Ectodermal cell (in vitro differentiated cells): ENCODE results near the gene CAB39.

ENCODE experiments used
- H3K27ac ChIP-seq: 2 replicates; pipeline ENCODE4 v1.7.0; 2013; ENCODE audit warnings: mild to moderate bottlenecking, low read depth, low read length; ENCODE audit not compliant: insufficient read depth, poor library complexity, severe bottlenecking
- H3K27me3 ChIP-seq: 2 replicates; pipeline ENCODE4 v1.7.0; 2013; ENCODE audit warnings: mild to moderate bottlenecking, low read length; ENCODE audit not compliant: insufficient read depth, control insufficient read depth, poor library complexity, severe bottlenecking
- H3K36me3 ChIP-seq: one replicate; pipeline ENCODE4 v1.7.0; 2013; ENCODE audit warnings: low read length; ENCODE audit not compliant: control insufficient read depth, insufficient read depth
- H3K4me1 ChIP-seq: one replicate; pipeline ENCODE4 v1.7.0; 2013; ENCODE audit warnings: low read length; ENCODE audit not compliant: control insufficient read depth, insufficient read depth
- H3K4me3 ChIP-seq: 2 replicates; pipeline ENCODE4 v1.7.0; 2013; ENCODE audit warnings: low read depth, low read length, control low read depth; ENCODE audit not compliant: insufficient read depth
- H3K9me3 ChIP-seq: 2 replicates; pipeline ENCODE4 v1.7.0; 2013; ENCODE audit warnings: mild to moderate bottlenecking, low read length, moderate library complexity; ENCODE audit not compliant: control insufficient read depth
- WGBS, 2 experiments: methylation state at CpG; one replicate each; pipeline ENCODE4 v1.1.7; 2013; ENCODE audit warnings: missing lambda C conversion rate in 2 of 2; 5-methylcytosine and 5-hydroxymethylcytosine counted together

Gene CAB39

DNA sequence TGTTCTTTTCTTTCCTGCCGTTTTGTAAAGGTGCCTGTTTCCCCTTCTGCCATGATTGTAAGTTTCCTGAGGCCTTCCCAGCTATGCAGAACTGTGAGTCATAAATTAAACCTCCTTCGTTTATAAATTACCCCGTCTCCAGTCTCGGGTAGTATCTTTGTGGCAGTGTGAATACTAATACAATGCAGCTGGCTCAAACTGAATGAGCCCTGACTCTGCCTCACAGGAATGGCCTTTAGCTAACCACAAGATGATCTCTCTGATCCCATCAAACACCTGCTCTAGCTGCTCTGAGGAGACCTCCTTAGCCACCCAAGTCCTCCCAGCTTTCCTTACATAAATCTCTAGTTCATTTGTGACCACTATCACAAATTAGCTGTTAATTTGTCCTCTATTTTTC lies 41.5 kb upstream of the CAB39 start:
- Histone ChIP-seq H3K27ac (no peak overlapping the region), H3K9me3 (no peaks in the 10 kb centered on the region), H3K4me1 (peaks cover 17% of the 10 kb centered on the region), H3K36me3 (no peaks in the 10 kb centered on the region), H3K4me3 (no peak overlapping the region), H3K27me3 (no peaks in the 10 kb centered on the region)
- WGBS, 2 experiments, result 77% methylated on average over 4 of the region's 4 CpGs

DNA sequence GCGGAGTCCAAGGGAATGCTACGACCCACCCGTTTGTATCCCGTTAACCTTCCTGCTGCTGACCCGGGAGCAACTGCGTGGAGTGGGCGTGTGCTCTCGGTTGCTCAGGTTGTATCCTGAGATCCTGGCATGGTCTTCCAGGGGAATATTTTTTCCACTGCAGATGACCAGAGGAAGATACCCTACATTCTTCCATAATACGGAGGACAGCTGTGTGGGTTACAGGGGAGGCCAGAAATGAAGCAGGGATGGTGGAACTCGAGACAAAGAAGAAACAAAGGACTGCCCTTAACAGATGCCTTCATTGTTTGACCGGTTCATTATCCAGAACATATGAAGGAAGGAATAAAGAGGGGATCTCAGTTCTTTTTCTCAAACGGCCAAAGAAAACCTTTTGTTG lies 39.8 kb upstream of the CAB39 start:
- no peaks in the 10 kb centered on the region for H3K27me3 ChIP-seq
- WGBS, 2 experiments, result 95 to 96% methylated on average over 12 of the region's 12 CpGs
- no peak overlapping the region for H3K27ac ChIP-seq
- peaks cover 17% of the 10 kb centered on the region for H3K4me1 ChIP-seq
- H3K36me3 ChIP-seq, result no peaks in the 10 kb centered on the region
- H3K4me3 ChIP-seq, result no peak overlapping the region
- no peaks in the 10 kb centered on the region for H3K9me3 ChIP-seq

DNA sequence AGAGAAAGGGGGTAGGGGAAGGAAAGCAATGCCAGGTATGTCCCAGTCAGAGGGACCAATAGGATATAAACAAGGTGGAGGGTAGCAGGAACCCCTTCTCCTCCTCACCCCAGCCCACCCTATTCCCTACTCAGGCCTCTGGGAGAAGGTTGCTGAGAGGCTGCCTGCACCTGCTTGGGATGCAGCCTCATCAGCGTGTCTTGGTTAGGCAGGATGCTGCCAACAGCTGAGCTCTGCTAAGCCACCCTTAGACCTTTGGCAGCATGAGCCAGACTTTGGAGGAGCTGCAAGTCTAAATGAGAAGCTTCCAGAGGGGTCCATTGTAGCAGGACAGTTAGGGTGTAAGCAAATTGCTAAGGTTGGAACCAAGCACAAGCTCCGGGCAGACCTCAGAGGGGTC lies 38.2 kb upstream of the CAB39 start:
- Histone ChIP-seq H3K9me3 (no peaks in the 10 kb centered on the region), H3K4me1 (peaks cover 4% of the 10 kb centered on the region), H3K27me3 (no peaks in the 10 kb centered on the region), H3K36me3 (no peaks in the 10 kb centered on the region), H3K27ac (no peak overlapping the region), H3K4me3 (no peak overlapping the region)
- 96% methylated on average over 2 of the region's 2 CpGs for WGBS, 2 experiments

DNA sequence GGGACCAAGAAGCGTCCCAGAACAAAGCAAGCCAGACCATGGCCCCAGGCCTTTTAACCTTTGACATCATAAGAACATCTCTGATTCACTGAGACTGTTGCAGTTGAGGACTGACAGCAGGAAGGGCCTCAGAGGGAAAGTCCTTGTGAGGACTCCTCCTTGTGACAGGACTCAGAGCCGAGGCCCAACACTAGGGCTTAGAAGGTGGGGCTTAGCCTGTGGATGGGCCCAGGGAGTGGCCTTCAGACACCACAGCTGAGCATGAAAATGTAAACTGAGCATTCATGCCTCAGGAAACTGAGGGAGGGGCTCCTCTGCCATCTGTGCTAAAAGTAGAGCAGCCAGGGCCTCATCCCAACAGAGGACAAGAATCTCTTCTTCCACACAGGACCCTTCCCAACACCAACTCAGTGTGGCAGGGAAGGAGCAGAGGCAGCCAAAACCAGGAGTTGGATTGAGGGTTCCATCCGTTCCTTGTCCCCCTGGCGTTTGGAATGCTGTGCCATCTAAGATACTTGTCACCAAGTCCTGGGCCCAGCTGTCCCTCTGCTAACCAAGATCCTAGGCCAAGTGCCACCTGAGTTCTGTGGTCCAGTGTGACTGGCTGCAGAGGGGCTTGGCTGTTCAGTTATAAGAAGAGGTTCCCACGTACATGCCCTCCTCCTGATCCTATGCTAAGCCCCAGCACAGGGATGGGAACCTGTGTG lies 37.5 kb upstream of the CAB39 start:
- Histone ChIP-seq H3K4me1 (no peaks in the 10 kb centered on the region), H3K36me3 (no peaks in the 10 kb centered on the region), H3K27me3 (no peaks in the 10 kb centered on the region), H3K4me3 (no peak overlapping the region), H3K27ac (no peak overlapping the region), H3K9me3 (no peaks in the 10 kb centered on the region)
- WGBS, 2 experiments, result 82 to 84% methylated on average over 5 of the region's 5 CpGs

DNA sequence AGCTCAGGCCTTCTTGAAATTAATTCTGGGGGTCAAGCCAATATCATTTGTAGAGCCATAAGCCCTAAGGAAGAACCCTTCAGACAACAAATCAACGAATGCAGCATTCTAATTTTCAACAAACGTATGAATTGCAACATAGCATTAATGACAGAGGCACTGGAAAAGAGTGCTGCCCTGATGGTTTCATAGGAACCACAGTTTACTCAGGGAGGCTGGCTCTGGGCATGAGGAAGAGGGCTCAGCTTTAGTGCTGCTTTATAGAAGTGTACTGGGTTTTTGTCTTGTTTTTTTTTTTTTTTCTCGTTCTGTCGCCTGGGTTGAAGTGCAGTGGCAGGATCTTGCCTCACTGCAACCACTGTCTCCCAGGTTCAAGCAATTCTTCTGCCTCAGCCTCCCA lies 36.1 kb upstream of the CAB39 start:
- Histone ChIP-seq H3K27ac (no peak overlapping the region), H3K4me3 (no peak overlapping the region), H3K4me1 (no peaks in the 10 kb centered on the region), H3K36me3 (no peaks in the 10 kb centered on the region), H3K9me3 (no peaks in the 10 kb centered on the region), H3K27me3 (no peaks in the 10 kb centered on the region)
- 78 to 91% methylated on average over 4 of the region's 4 CpGs for WGBS, 2 experiments

DNA sequence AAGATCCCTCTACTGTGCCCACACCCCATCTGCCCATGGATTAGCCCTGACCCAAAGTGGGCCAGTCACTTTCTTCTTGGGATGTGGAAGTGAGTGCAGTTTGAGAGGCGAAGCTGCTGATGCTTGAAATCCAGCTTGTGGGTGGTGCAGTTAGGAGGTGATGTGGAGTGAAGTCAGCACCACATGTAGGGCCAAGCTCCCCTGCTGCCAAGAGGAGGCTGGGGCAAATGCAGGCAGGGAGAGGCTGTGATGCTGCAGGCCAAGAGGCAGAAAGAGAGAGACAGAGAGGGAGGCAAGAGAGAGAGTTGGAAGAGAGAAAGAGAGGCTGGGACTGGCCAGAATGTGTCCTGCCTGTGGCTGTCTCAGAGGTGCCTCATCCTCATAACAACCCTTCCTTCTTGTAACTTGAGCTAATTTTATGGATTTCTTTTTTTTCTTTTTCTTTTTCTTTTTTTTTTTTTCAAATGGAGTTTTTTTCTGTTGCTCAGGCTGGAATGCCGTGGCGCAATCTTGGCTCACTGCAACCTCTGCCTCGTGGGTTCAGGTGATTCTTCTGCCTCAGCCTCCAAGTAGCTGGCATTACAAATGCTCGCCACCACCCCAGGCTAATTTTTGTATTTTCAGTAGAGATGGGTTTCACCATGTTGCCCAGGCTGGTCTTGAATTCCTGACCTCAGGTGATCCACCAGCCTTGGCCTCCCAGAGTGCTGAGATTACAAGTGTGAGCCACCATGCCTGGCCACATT lies 35.3 kb upstream of the CAB39 start:
- Histone ChIP-seq H3K4me1 (no peaks in the 10 kb centered on the region), H3K27ac (no peak overlapping the region), H3K4me3 (no peak overlapping the region), H3K9me3 (no peaks in the 10 kb centered on the region), H3K36me3 (no peaks in the 10 kb centered on the region), H3K27me3 (no peaks in the 10 kb centered on the region)
- WGBS, 2 experiments, result 91 to 93% methylated on average over 5 of the region's 5 CpGs

DNA sequence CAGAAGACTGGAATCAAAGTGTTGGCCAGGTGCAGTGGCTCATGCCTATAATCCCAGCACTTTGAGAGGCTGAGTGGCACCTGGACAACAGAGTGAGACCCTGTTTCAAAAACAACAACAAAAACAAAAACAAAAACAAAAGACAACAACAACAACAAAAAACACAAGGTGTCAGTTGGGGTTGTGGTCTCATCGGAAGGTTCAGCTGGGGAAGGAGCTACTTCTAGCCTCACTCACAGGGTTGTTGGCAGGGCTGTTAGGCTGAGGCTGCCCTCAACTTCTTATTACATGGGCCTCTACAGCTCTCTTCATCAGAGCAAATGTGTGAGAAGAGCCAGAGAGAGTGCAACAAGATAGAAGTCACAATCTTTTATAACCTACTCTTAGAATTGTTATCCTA lies 34.6 kb upstream of the CAB39 start:
- Histone ChIP-seq H3K36me3 (no peaks in the 10 kb centered on the region), H3K27me3 (no peaks in the 10 kb centered on the region), H3K4me3 (no peak overlapping the region), H3K27ac (no peak overlapping the region), H3K4me1 (no peaks in the 10 kb centered on the region), H3K9me3 (no peaks in the 10 kb centered on the region)
- WGBS, 2 experiments, result 96 to 100% methylated on average over 1 of the region's 1 CpG

DNA sequence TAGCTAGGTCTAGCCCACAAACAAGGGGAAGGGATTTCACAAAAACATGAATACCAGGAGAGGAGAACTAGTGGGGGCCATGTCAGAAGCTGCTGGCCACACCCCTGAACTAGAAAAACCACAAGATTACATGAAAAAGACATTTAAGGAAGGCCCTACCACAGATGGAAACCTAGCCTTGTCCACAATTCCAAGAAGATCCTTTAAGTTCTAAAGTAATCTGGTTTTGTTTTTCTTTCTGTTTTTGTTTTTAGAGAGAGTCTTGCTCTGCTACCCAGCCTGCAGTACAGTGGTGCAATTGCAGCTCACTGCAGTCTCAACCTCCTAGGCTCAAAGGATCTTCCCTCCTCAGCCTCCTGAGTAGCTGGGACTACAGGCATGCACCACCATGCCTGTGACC lies 34.2 kb upstream of the CAB39 start:
- H3K9me3 ChIP-seq, result no peaks in the 10 kb centered on the region
- H3K36me3 ChIP-seq, result no peaks in the 10 kb centered on the region
- H3K27me3 ChIP-seq, result no peaks in the 10 kb centered on the region
- H3K4me1 ChIP-seq, result no peaks in the 10 kb centered on the region
- H3K27ac ChIP-seq, result no peak overlapping the region
- no peak overlapping the region for H3K4me3 ChIP-seq

DNA sequence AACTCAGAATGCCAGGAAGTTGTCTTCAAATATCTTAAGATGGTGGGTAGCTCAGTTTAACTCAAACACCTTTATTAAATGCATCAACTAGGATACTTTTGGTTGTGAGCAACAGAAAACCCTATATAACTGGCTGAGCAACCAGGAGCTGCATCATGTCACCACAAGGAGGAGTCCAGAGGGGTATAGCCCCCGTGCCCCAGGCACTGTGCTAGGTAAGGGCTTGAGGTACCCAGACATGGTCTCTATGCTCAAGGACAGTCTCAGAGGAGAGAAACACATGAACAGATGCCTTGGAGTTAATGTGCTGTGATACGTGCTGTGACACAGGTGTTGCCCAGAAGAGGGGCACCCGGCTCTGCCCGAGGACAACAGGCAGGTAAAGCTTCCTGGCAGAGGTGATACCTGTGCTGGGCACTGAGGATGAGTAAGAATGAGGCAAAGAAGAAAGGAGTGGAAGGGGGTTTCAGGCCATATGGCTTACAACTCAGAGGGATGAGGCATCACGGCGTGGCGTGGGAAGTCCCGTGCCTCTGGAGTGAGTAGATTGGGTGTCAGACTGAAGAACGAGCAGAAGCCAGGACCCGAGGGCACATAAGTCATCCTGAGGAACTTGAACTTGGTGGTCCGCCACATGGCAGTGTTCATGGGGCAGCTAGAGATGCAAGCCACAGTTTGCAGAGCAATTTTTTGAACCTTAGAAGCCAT lies 32.0 kb upstream of the CAB39 start:
- no peak overlapping the region for H3K4me3 ChIP-seq
- 92 to 94% methylated on average over 11 of the region's 11 CpGs for WGBS, 2 experiments
- no peaks in the 10 kb centered on the region for H3K36me3 ChIP-seq
- H3K27me3 ChIP-seq, result no peaks in the 10 kb centered on the region
- no peaks in the 10 kb centered on the region for H3K9me3 ChIP-seq
- H3K27ac ChIP-seq, result no peak overlapping the region
- no peaks in the 10 kb centered on the region for H3K4me1 ChIP-seq

DNA sequence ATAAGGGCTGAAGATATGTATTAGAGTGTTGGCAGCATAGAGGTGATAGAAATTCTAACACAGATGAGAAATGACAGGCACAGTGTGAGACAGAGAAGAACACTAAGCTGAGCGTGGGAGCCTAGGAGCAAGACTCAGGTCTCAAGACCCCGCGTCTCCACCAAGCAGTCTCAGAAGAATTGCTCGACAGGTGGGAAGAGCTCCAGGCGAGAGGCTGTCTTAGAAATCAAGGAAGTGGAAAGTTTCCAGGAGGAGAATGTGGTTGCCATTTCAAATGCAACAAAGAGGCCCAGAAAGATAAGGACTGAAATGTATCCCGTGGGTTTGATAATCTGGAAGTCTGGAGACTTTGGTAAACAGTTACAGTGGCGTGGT lies 31.5 kb upstream of the CAB39 start:
- Histone ChIP-seq H3K36me3 (no peaks in the 10 kb centered on the region), H3K27ac (no peak overlapping the region), H3K4me3 (no peak overlapping the region), H3K4me1 (no peaks in the 10 kb centered on the region), H3K27me3 (no peaks in the 10 kb centered on the region), H3K9me3 (no peaks in the 10 kb centered on the region)
- WGBS, 2 experiments, result 77 to 78% methylated on average over 7 of the region's 7 CpGs
